Muscle layer of colon (tissue), 2 donors: ENCODE results near the gene DOCK1.

Experiments
- H3K27ac ChIP-seq: one replicate; pipeline ENCODE4 v1.7.0; 2013; ENCODE audit warnings: low read depth, mild to moderate bottlenecking, low read length, moderate library complexity
- H3K27me3 ChIP-seq, 2 donors: one replicate each; pipeline ENCODE4 v1.7.0; 2013; ENCODE audit warnings: low read length in 2 of 2, mild to moderate bottlenecking in 2 of 2; ENCODE audit not compliant: insufficient read depth in 2 of 2, control insufficient read depth in 1 of 2
- H3K36me3 ChIP-seq: one replicate; pipeline ENCODE4 v1.7.0; 2013; ENCODE audit warnings: mild to moderate bottlenecking, low read length; ENCODE audit not compliant: insufficient read depth
- H3K4me1 ChIP-seq: one replicate; pipeline ENCODE4 v1.7.0; 2013; ENCODE audit warnings: mild to moderate bottlenecking, low read length; ENCODE audit not compliant: insufficient read depth
- H3K4me3 ChIP-seq, 2 donors: one replicate each; pipeline ENCODE4 v1.7.0; 2013; ENCODE audit warnings: low read length in 2 of 2, low read depth in 1 of 2, mild to moderate bottlenecking in 1 of 2, moderate library complexity in 1 of 2
- H3K9ac ChIP-seq: one replicate; pipeline ENCODE4 v1.7.0; 2013; ENCODE audit warnings: low read length
- H3K9me3 ChIP-seq: one replicate; pipeline ENCODE4 v1.7.0; 2013; ENCODE audit warnings: mild to moderate bottlenecking, low read length
- donor health status: abdominal sarcoma.
- donor health status: Adenocarcinoma of cecum.

Gene DOCK1

DNA sequence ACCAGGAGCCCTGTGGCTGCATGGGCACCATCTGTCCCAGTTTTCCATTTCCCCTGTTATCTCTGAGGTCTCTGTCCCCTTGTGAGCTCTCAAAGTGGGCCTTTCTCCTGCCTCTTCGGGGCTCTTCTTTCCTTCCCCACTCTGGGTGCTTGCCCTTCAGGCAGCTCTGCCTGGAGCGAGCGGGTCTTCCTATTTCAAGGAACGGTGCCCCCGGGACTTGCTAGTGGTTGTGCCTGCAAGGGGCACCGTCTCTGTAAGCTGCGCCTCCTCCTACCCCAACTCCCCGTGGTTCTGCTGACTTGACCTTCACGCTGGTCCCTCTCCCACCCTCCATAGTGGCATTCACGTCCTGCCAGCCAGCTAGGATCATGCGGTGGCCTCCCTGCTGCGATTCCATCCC lies 110.1 kb downstream of the DOCK1 start:
- Histone ChIP-seq H3K27ac (no peak overlapping the region), H3K9ac (no peak overlapping the region), H3K4me1 (no peaks in the 10 kb centered on the region), H3K36me3 (peaks cover 7% of the 10 kb centered on the region), H3K4me3 (no peak overlapping the region), H3K27me3 (no peaks in the 10 kb centered on the region), H3K9me3 (no peaks in the 10 kb centered on the region)

DNA sequence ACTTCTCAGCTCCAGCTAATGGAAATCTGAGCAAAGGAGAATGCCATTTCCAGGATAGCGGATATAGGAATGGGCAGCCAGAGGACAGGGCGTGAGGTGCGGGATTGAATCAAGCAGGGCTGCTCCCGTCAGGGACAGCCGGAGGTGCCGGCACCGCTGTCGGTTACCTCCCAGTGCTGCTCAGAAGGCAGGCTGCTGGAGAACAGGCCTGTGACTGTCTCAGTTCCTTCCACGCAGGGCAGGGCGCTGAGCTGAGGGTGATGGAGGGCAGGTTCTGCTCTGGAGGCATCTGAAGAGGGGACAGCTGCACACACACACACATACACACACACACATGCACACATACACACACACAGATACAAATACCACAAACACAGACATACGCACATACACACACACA lies 111.1 kb downstream of the DOCK1 start:
- Histone ChIP-seq H3K36me3 (peaks cover 7% of the 10 kb centered on the region), H3K9me3 (no peaks in the 10 kb centered on the region), H3K4me1 (no peaks in the 10 kb centered on the region), H3K9ac (no peak overlapping the region), H3K4me3 (no peak overlapping the region), H3K27me3 (no peaks in the 10 kb centered on the region), H3K27ac (no peak overlapping the region)

DNA sequence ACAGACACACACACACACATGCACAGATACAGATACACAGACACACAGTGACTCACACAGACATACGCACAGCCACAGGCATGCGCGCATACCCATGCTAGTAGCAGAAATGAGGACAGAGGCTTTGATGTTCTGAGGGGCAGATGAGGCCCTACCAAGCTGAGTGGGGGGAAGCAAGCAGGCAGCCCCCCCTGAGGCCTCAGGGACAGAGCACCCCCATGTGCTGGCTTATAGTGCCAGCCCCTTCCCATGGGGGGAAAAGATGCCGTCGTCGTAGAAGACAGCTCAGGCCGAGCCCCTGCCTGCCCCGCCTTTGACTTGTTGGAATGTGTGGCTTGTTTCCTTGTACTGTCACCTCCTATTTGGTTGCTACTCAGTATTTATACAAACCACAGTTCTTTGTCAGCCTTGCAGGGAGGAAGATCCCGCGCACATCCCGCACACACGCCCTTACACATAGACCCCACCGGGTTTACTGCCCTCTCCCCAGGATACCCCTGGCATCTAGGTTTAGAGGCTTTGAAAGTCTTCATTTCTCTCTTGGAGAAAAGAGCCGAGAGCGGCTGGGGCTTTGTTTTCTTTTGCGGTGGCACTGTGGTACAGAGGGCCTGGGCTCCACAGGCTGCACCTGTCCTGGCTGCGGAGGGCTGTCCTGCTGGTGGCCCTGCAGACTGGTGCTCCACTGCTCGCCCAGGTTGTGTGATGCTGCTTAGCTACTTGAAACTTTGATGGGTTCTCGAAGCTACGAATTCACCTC lies 112.5 kb downstream of the DOCK1 start:
- no peaks in the 10 kb centered on the region for H3K9me3 ChIP-seq
- H3K36me3 ChIP-seq: no peaks in the 10 kb centered on the region
- no peak overlapping the region for H3K9ac ChIP-seq
- H3K27me3 ChIP-seq: no peaks in the 10 kb centered on the region
- H3K27ac ChIP-seq: no peak overlapping the region
- no peak overlapping the region for H3K4me3 ChIP-seq
- no peaks in the 10 kb centered on the region for H3K4me1 ChIP-seq

DNA sequence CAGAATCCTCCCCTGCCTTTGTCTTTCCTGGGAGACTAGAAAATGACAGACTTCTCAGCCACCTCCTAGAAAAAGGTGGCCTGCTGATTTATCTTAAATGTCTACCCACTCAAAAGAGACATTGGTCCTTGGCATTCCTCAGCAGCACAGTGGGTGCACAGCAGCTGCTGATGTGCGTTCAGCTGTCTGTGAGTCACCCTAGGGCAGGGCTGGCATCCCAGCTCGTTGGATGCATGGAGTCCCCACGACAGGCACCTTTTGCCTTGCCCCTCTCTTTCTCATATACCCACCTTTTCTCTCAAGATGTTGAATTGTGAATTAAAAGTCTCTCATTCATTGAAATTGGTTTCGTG lies 113.0 kb downstream of the DOCK1 start:
- Histone ChIP-seq H3K27ac (no peak overlapping the region), H3K9me3 (no peaks in the 10 kb centered on the region), H3K27me3 (no peaks in the 10 kb centered on the region), H3K9ac (no peak overlapping the region), H3K4me1 (no peaks in the 10 kb centered on the region), H3K36me3 (no peaks in the 10 kb centered on the region), H3K4me3 (no peak overlapping the region)

DNA sequence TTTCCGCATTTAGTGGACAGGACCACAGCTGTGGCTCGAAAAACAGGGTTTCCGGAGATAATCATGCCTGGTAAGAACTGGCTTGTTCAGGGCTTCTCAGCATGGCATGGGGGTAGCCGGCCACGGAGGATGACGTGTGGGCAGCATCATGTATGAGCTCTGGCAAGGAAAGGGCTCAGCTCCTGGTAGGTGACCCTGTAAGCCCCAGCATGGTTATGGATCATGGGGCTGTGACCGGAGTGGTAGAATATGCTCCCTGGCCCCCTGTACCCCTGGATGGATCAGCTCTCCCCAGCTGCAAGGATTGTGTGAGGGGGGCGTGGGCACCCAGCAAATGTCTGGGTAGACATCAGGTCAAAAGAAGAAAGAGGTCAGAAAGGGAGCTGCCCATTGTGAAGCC lies 113.5 kb downstream of the DOCK1 start:
- no peaks in the 10 kb centered on the region for H3K36me3 ChIP-seq
- H3K27me3 ChIP-seq: no peaks in the 10 kb centered on the region

DNA sequence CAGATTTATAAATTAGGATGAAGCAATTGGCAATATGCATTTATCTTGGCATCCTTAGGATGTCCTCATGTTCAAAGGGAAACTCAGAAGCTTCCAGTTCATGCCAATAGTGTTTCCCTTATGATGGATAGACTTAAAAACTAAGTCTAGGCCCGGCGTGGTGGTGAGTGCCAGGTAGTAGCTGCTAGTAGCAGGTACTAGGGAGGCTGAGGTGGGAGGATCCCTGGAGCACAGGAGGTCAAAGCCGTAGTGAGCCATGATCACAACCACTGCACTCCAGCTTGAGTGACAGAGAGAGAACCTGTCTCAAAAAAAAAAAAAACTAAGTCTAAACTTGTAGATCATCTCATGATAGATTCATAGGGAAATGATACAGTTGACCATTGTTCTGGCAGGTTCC lies 115.0 kb downstream of the DOCK1 start:
- Histone ChIP-seq H3K4me3 (no peak overlapping the region), H3K9ac (no peak overlapping the region), H3K4me1 (peaks cover 14% of the 10 kb centered on the region), H3K27me3 (no peaks in the 10 kb centered on the region), H3K36me3 (no peaks in the 10 kb centered on the region), H3K27ac (no peak overlapping the region), H3K9me3 (no peaks in the 10 kb centered on the region)

More for the DNA sequence above, 113.5 kb downstream of the DOCK1 start:
- Histone ChIP-seq H3K27ac (no peak overlapping the region), H3K4me3 (no peak overlapping the region), H3K4me1 (peaks cover under 1% of the 10 kb centered on the region), H3K9ac (no peak overlapping the region), H3K9me3 (no peaks in the 10 kb centered on the region)

DNA sequence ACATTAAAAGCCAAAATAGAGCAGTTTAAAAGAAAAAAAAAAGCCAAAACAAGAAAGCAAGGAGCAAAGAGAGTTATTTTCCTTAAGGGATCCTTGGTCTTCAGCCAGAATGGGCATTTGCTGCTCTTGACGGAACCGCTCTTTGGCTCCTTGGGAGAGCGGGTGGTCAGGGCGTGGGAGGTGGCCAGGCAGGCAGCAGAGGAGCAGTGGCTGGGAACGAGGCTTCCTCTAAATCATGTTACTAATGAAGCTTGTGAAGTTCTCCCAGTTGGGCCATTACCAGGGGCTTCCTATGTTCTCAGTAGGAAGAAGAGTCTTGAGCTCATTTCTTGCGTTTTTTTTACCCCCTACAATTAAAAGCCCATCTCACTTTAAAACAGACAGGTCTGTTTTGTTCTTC lies 116.6 kb downstream of the DOCK1 start:
- Histone ChIP-seq H3K27me3 (no peaks in the 10 kb centered on the region), H3K4me1 (peaks cover 15% of the 10 kb centered on the region), H3K9me3 (no peaks in the 10 kb centered on the region), H3K27ac (no peak overlapping the region), H3K4me3 (no peak overlapping the region), H3K9ac (no peak overlapping the region), H3K36me3 (peaks cover 7% of the 10 kb centered on the region)

DNA sequence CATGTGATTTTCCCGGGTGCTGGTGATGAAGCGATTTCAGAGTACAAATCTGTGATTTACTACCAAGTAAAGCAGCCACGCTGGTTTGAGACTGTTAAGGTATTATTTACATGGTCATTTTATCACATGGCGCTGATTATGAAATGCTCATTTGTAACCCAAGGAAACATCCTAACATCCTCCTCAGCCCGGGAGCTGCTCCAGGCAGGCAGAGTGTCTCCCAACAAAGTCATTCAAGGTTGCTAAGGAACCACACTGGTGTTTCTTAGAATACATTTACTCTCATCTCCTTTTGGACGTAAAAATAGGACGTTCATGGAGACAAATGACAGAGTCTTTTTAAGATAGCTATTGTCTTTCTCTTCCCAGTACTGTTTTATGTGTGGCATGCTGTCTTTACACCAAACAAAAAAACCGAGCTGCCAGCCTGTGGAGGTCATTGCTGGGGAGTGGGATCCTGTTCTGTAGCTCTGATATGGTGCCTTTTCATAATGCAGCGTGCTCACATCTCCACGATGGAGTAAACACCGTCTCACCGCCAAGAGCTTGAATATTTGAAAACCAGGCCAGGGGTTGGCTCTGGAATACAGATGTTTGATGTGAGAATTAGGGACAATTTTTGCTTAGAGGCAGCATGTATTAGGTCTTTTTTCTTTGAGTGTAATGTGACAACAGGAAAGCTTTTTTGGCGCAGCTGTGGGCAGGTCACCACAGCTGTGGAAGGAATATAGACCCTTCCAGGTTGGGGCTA lies 119.6 kb downstream of the DOCK1 start:
- Histone ChIP-seq H3K27ac (peak overlapping the region; percentile 48), H3K4me1 (peaks cover 15% of the 10 kb centered on the region), H3K36me3 (peaks cover 18% of the 10 kb centered on the region)

DNA sequence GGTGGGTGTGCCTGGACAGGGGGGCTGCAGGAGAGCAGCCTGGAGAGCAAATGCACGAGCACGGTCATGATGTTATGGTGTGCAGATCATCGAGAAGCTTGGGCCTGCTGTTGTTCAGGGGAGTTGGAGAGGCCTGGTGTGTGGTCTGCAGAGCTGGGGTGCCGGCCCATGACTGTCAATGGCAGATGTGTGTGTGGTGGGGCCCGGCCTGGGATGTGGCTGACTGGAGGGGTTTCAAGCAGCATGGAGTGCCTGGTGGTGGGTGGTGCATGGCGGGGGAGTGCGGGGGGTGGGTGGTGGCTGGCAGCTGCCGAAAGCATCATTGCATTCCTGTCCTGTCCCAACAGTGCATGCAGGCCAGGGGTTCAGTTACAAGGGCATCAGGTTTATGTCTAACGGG lies 122.6 kb downstream of the DOCK1 start:
- H3K9ac ChIP-seq: no peak overlapping the region
- no peaks in the 10 kb centered on the region for H3K9me3 ChIP-seq
- no peaks in the 10 kb centered on the region for H3K27me3 ChIP-seq
- peaks cover 30% of the 10 kb centered on the region for H3K36me3 ChIP-seq
- no peak overlapping the region for H3K4me3 ChIP-seq
- H3K4me1 ChIP-seq: peaks cover 15% of the 10 kb centered on the region
- no peak overlapping the region for H3K27ac ChIP-seq

More for the DNA sequence above, 119.6 kb downstream of the DOCK1 start:
- no peaks in the 10 kb centered on the region for H3K27me3 ChIP-seq
- no peaks in the 10 kb centered on the region for H3K9me3 ChIP-seq
- H3K9ac ChIP-seq: no peak overlapping the region
- H3K4me3 ChIP-seq: no peak overlapping the region

DNA sequence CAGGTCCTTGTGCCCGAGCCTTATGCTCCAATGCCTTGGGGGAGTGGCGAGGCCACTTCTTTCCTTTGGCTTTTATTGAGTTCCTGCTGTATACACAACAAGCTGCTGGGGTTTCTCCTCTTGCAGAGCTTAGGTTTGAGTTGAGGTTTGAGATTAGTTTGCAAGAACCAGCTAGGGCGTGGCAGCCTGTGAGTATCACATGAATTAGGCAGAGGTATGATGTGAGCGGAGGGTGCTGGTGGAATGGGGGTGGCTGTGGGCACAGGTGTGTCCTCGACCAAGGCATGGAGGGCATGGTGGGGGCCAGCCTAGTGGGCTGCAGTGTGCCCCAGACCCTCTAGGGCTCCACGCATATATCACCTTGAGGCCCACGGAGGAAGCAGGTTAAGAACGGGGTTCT lies 123.3 kb downstream of the DOCK1 start:
- peaks cover 38% of the 10 kb centered on the region for H3K36me3 ChIP-seq

DNA sequence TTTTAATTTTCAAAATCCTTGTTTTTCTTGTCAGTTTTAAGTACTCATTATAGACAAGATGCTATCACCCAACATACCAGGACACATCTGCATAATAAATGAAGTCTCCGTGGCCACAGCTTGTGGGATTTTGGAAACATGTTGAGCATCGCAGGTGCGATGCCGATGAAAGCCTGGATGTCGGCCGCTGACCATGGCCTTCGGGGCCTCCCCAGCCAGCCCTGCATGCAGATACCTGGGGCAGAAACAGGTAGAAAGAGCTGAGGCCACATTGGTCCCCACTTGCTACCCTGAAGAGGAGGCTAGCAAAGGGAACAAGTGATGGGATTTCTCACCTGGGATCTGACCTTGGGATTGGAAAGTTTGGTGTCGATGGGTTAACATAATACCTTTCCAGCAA lies 123.8 kb downstream of the DOCK1 start:
- H3K36me3 ChIP-seq: peaks cover 43% of the 10 kb centered on the region
- peaks cover 12% of the 10 kb centered on the region for H3K4me1 ChIP-seq
- H3K27me3 ChIP-seq: no peaks in the 10 kb centered on the region
- no peak overlapping the region for H3K4me3 ChIP-seq
- no peaks in the 10 kb centered on the region for H3K9me3 ChIP-seq
- no peak overlapping the region for H3K27ac ChIP-seq
- H3K9ac ChIP-seq: no peak overlapping the region

More for the DNA sequence above, 123.3 kb downstream of the DOCK1 start:
- Histone ChIP-seq H3K27ac (no peak overlapping the region), H3K27me3 (no peaks in the 10 kb centered on the region), H3K4me1 (peaks cover 15% of the 10 kb centered on the region), H3K4me3 (no peak overlapping the region), H3K9ac (no peak overlapping the region), H3K9me3 (no peaks in the 10 kb centered on the region)
